CD4-positive, alpha-beta T cell treated with Interleukin-1 beta for 1 hour (primary cell): ENCODE measurements around the gene RHOF.
A peak's percentile ranks its signal among the peaks of the same experiment; 100 is the strongest.
"Not testable (repeated sequence)": the region's sequence is repeated elsewhere in the genome, so short reads cannot be mapped to it uniquely, and the experiment has no call there.

Source experiments
- DNase-seq, 2 donors: peaks; one replicate each; pipeline ENCODE4 v3.0.0-alpha.2; 2020 to 2022

RHOF gene

DNA sequence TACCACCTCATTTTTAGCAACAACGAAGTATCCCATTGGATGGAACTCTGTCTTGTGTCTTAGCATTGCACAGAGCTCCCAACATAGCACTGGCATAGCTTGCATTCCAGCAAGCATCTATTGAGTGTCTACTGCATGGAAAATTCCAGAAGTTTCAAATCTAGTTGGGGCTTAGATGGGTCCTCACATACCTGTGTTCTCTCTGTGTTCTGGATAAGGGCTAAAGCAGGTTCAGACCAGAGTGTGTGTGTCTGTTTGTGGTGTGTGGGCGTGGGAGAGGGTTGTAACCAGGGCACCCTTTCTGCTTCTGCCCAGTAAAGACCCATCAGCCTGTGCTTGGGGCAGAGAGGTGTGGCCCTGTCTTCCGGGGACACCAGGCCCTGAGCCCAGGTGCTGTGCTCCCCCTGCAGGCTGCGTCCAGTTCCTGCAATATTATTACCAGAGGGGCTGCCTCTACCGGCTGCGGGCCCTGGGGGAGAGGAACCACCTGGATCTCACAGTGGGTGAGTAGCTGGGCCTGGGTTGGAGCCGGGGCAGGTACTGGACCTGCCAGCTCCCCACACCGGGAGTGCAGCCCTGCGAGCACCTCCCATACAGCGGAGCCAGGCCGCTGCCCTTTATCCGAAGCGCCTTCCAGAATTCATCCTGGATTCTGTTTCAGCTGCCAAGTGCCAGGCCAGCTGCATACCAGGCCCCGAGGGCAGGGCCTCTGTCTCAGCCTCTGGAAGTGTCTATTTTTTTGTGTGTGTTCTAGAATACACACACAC is 20.3 kb downstream of the RHOF start:
- peak; percentile 84 to 86 for DNase-seq

DNA sequence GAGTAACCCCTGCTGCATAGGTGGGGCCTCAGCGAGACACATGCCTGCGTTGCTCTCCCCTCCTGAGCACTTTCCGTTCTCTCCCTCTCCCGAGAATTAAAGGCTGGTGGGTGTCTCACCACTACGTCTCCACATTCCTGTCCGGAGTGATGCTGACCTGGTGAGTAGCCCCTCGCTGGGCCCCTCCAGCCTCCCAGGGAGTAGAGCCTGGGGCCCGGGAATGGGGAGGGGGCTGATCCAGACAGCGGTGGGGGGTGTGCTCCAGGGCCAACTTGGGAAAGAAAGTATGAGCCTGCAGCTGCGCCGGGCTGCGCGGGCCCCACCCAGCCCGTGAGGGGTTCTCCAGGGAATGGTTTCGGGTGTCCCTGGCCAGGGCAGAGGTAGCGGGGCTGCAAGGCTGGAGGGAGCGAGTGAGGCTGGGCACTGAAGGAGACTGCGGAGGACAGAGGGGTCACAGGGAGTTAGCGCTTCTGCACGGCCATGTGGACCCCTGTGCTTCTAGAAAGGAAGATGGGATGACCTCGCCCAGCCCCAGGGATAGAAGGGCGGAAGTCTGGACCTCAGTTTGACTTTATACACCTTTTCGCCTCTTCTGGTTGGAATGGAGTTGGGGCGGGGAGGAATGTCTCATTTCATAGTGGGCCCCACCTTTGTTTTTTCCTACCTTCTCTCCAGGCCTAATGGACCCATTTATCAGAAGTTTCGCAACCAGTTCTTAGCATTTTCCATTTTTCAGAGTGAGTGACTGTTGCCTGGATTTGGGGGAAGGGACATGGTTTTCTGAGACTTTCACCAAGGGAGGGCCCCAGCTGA is 22.5 kb downstream of the RHOF start:
- no peak for DNase-seq

GRCh38 chr12:121770388-121770787 is 23.1 kb downstream of the RHOF start:
- DNase-seq, result no peak

GRCh38 chr12:121769831-121770301 is 23.6 kb downstream of the RHOF start:
- no peak for DNase-seq

DNA sequence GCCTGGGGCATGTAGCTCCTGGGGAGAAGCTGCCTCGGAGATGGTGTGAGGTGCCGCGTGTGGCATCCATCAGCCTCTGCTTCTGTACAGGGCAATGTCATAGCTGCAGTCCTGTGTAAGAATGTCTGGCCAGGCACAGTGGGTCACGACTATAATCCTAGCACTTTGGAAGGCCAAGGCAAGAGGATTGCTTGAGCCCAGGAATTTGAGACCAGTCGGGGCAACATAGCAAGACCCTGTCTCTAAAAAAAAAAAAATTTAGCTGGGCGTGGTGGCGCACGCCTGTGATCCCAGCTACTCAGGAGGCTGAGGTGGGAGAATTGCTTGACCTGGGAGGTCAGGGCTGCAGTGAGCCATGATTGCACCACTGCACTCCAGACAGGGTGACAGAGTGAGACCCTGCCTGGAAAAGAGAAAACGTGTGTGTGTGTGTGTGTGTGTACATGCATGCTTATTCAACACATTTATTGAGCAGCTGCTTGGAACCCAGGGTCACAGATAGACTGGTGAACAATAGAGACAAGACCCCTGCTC is 24.1 kb downstream of the RHOF start:
- no peak for DNase-seq

- no peak for DNase-seq
These were observed 25.9 kb downstream of the RHOF start for GRCh38 chr12:121767525-121768016.

GRCh38 chr12:121766290-121767039 is 27.0 kb downstream of the RHOF start:
- DNase-seq, result no peak

DNA sequence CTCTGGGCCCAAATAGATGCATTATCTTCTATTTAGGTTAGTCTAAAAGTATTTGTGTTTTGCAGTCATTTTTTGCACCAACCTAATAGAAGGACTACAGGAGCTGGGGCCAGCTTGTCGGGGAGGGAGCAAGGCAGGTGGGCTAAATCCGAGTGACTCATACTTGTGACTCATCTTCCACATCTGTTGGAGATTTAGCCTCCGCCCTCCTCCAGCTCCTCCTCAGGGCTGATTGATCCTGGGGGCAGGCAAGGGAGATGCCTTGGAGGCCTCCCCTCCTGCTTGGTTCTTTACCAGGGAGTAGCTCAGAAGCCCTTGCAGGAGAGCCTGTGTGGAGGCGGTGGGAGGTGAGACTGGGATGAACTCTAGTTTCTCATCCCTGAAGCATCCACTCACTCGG is 27.9 kb downstream of the RHOF start:
- DNase-seq, result no peak

DNA sequence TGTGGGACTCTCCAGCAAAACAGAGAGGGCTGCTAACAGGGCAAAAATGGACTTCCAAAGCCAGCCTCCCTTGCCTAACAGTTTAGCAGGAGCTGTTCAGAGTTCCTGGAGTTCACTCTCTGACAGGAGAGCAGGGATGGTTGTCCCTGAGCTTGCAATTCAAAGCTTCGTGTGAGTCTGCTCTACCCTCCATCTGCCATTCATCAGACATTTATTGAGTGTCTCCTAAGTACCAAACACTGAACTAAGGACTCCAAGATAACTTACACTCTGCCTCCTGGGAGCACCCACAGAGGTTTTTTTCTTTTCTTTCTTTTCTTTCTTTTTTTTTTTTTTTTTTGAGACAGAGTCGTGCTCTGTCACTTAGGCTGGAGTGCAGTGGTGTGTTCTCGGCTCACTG is 28.7 kb downstream of the RHOF start:
- DNase-seq, result no peak

- DNase-seq, result no peak
These were observed 31.2 kb downstream of the RHOF start for GRCh38 chr12:121762269-121762668.

DNA sequence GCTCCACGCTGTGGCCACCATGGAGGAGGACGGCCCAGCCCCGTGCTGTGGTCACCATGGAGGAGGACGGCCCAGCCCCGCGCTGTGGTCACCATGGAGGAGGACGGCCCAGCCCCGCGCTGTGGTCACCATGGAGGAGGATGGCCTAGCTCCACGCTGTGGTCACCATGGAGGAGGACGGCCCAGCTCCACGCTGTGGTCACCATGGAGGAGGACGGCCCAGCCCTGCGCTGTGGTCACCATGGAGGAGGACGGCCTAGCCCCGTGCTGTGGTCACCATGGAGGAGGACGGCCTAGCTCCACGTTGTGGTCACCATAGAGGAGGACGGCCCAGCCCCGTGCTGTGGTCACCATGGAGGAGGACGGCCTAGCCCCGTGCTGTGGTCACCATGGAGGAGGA is 35.0 kb downstream of the RHOF start:
- not testable (repeated sequence) for DNase-seq

GRCh38 chr12:121755591-121755990 is 37.9 kb downstream of the RHOF start:
- DNase-seq, result no peak

- DNase-seq, result no peak
These were observed 38.7 kb downstream of the RHOF start for GRCh38 chr12:121754836-121755235.

DNA sequence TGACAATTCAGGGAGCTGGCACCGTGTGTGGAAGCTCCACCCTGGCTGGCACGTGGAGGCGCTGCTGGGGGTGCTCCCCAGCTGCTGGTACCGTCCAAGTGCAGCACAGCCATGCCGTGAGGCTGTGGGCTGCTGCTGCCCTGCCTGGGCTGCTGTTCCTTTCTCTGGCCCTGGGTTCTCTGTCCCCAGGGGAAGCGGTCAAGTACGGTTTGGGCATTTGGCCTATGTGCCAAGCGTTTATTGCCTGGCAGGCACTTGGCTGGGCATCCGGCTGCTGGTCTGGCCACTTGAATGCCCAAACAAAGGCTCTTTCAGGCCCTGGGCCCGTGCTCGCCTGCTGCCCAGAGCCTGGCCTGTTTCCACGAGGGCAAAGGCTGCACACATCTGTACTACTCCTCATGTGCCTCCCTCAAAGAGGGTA is 39.6 kb downstream of the RHOF start:
- DNase-seq, result no peak

- DNase-seq, result no peak
These were observed 41.6 kb downstream of the RHOF start for GRCh38 chr12:121751749-121752351.

- peak in 1 of 2 donors; percentile 9 for DNase-seq
These were observed 42.5 kb downstream of the RHOF start for GRCh38 chr12:121751034-121751433.

DNA sequence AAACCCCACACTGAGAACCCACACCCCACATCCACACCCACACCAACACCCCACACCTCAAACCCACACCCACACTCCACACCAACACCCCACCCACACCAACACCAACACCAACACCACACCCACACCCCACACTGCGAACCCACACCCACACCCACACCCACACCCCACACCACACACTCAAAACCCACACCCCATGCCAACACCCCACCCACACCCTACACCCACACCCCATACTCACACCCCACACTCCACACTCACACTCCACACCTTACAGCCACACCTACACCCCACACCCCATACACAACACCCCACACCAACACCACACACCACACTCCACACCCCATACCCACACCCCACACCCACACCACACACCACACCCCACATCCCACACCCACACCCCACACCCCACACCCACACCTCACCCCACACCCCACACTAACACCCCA is 43.0 kb downstream of the RHOF start:
- peak; percentile 41 to 45 for DNase-seq

DNA sequence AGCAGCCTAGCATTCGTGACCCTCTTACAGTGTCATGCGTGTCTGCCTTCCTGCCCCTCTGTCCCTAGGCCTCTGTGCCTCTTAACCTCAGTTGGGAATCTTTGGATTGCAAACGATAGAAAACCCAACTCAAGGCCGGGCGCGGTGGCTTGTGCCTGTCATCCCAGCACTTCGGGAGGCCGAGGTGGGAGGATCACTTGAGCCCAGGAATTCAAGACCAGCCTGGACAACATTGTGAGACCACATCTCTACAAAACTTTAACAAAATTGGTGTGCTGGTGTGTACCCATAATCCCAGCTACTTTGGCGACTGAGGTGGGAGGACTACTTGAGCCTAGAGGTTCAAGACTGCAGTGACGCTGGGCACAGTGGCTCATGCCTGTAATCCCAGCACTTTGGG is 44.2 kb downstream of the RHOF start:
- DNase-seq, result no peak

DNA sequence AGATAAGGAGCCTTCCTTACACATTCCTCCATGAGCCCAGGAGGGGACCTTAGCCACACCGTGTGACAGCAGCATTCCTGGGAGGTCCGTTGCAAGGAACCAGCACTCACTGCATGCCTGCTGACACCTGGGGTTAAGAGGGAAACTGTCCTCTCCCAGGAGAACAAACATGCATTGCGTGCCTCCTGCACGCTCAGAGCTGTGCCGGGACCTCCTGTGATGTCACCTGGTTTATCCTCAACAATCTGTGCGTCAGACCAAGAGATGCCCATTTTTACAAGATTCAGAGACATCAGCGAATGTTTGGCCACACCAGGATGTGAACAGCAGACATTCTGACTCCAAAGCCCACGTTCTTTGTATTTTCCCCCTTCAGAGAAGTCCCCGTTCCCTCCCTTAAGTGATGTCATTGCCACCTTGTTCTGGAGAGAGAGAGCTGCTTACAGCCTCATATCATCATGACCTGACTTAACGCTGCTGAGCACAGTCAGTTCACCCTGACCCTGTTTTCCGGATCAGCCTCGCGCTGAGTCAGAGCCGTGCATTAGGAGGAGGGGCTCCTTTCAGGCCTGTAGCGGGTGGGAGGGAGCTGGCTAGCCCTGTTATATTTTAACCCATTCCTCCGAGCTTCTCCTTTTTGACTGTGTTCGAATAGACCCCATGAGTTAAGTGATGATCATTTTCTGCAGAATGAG is 44.8 kb downstream of the RHOF start:
- peak in 1 of 2 donors; percentile 30 for DNase-seq

DNA sequence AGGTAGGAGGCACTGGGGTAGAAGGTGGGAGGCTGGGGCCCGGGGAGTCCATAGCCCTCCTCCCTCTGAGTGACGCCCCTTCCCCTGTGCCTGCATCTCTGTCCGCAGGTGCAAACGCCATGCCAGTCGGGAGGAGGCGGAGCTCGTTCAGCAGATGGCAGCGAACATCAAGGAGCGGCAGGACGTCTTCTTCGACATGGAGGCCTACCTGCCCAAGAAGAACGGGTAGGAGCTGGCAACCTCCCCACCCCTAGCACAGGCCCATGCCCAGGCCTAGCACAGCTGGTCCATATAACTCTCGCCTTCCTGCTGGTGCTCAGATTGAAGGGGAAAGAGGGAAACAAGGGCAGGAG is 45.3 kb downstream of the RHOF start:
- DNase-seq, result no peak

DNA sequence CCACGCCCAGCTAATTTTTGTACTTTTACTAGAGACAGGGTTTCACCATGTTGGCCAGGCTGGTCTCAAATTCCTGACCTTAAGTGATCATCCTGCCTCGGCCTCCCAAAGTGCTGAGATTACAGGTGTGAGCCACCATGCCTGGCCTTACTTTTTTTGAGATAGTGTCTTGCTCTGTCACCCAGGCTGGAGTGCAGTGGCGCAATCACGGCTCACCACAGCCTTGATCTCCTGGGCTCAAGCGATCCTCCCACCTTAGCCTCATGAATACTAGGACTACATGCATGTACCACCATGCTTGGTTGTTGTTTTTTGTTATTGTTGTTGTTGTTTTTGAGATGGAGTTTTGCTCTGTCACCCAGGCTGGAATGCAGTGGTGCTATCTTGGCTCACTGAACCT is 47.9 kb downstream of the RHOF start:
- DNase-seq, result not testable (repeated sequence)

- no peak for DNase-seq
These were observed 51.7 kb downstream of the RHOF start for GRCh38 chr12:121741743-121742142.
